ENCODE data around the gene INHBC.

The INHBC gene

DNA sequence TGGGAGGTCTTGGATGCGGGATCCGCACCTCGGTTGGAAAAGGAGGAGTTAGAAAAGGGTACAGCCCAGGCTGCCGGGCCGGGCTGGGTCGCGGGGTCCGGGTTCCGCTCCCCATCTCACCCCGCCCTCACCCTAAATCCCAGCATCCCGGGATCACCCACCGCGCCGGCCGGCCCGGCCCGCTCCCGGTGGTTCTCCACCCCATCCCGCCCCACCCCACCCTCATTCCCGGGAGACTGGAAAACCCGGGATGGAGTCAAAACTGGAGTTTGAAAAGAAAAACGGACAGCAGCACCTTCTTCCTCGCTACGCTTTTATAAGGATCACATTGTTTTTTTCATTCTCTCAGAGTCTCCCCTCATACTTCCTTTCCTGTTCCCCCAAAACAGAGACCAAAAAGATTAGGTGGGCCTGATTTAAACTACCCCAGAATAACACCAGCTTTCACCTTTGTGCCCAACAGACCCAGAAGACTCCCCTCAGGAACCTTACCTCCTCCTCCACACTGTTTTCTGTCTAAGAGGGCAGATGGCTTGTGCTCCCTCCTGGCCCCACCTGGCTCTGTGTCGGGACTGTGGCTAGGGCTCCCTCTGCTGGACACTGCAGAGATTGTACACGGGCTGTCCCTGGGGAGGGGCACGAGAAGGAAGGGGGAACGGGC is 27.8 kb downstream of the INHBC start (continued):
- TF ChIP-seq, protein P1, sequence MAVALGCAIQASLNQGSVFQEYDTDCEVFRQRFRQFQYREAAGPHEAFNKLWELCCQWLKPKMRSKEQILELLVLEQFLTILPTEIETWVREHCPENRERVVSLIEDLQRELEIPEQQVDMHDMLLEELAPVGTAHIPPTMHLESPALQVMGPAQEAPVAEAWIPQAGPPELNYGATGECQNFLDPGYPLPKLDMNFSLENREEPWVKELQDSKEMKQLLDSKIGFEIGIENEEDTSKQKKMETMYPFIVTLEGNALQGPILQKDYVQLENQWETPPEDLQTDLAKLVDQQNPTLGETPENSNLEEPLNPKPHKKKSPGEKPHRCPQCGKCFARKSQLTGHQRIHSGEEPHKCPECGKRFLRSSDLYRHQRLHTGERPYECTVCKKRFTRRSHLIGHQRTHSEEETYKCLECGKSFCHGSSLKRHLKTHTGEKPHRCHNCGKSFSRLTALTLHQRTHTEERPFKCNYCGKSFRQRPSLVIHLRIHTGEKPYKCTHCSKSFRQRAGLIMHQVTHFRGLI (tag by site-specific recombination; IDR thresholded peaks at IDR 0.05): peak; percentile 57; the same call in 1 of the 2 replicates
- peak; percentile 91 for TF ChIP-seq KLF8 (tag by site-specific recombination; IDR thresholded peaks at IDR 0.05)
- no peak for TF ChIP-seq ZNF514 (tag by site-specific recombination; IDR thresholded peaks at IDR 0.05)
- TF ChIP-seq, protein P2, sequence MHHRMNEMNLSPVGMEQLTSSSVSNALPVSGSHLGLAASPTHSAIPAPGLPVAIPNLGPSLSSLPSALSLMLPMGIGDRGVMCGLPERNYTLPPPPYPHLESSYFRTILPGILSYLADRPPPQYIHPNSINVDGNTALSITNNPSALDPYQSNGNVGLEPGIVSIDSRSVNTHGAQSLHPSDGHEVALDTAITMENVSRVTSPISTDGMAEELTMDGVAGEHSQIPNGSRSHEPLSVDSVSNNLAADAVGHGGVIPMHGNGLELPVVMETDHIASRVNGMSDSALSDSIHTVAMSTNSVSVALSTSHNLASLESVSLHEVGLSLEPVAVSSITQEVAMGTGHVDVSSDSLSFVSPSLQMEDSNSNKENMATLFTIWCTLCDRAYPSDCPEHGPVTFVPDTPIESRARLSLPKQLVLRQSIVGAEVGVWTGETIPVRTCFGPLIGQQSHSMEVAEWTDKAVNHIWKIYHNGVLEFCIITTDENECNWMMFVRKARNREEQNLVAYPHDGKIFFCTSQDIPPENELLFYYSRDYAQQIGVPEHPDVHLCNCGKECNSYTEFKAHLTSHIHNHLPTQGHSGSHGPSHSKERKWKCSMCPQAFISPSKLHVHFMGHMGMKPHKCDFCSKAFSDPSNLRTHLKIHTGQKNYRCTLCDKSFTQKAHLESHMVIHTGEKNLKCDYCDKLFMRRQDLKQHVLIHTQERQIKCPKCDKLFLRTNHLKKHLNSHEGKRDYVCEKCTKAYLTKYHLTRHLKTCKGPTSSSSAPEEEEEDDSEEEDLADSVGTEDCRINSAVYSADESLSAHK (tag by site-specific recombination; IDR thresholded peaks at IDR 0.05): no peak
- TF ChIP-seq ZNF24 (tag by site-specific recombination; IDR thresholded peaks at IDR 0.05): peak; percentile 86
- TF ChIP-seq ZNF529 (tag by site-specific recombination; IDR thresholded peaks at IDR 0.05; ENCODE audit: insufficient replicate concordance): no peak
- peak; percentile 77 for TF ChIP-seq SP2 (tag by site-specific recombination; IDR thresholded peaks at IDR 0.05)
- no peak for TF ChIP-seq TCF7L2 (IDR thresholded peaks at IDR 0.05; ENCODE audit: borderline replicate concordance, low read depth, low read length)
- peak; percentile 90 for TF ChIP-seq ZBTB17 (tag by site-specific recombination; IDR thresholded peaks at IDR 0.05)
- no peak for TF ChIP-seq ZNF311 (tag by site-specific recombination; IDR thresholded peaks at IDR 0.05; ENCODE audit: borderline replicate concordance)
- peak; percentile 73 for TF ChIP-seq ZNF629 (tag by site-specific recombination; IDR thresholded peaks at IDR 0.05)
- TF ChIP-seq ZNF747 (tag by site-specific recombination; IDR thresholded peaks at IDR 0.05): no peak
- peak; percentile 99 for TF ChIP-seq ZFP69B (tag by site-specific recombination; IDR thresholded peaks at IDR 0.05)
- TF ChIP-seq SETDB1 (IDR thresholded peaks at IDR 0.05; ENCODE audit: insufficient read length, low read length): no peak
- peak; percentile 72; the same call in 1 of the 2 replicates for TF ChIP-seq ZNF561 (tag by site-specific recombination; IDR thresholded peaks at IDR 0.05; ENCODE audit: borderline replicate concordance)
- TF ChIP-seq HOXA7 (CRISPR knock-in tag; IDR thresholded peaks at IDR 0.05; ENCODE audit: borderline replicate concordance): no peak
- TF ChIP-seq WT1 (tag by site-specific recombination; IDR thresholded peaks at IDR 0.05): no peak
- TF ChIP-seq, protein P3, sequence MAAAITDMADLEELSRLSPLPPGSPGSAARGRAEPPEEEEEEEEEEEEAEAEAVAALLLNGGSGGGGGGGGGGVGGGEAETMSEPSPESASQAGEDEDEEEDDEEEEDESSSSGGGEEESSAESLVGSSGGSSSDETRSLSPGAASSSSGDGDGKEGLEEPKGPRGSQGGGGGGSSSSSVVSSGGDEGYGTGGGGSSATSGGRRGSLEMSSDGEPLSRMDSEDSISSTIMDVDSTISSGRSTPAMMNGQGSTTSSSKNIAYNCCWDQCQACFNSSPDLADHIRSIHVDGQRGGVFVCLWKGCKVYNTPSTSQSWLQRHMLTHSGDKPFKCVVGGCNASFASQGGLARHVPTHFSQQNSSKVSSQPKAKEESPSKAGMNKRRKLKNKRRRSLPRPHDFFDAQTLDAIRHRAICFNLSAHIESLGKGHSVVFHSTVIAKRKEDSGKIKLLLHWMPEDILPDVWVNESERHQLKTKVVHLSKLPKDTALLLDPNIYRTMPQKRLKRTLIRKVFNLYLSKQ (tag by site-specific recombination; IDR thresholded peaks at IDR 0.05; ENCODE audit: borderline replicate concordance): no peak
- TF ChIP-seq, protein P4, sequence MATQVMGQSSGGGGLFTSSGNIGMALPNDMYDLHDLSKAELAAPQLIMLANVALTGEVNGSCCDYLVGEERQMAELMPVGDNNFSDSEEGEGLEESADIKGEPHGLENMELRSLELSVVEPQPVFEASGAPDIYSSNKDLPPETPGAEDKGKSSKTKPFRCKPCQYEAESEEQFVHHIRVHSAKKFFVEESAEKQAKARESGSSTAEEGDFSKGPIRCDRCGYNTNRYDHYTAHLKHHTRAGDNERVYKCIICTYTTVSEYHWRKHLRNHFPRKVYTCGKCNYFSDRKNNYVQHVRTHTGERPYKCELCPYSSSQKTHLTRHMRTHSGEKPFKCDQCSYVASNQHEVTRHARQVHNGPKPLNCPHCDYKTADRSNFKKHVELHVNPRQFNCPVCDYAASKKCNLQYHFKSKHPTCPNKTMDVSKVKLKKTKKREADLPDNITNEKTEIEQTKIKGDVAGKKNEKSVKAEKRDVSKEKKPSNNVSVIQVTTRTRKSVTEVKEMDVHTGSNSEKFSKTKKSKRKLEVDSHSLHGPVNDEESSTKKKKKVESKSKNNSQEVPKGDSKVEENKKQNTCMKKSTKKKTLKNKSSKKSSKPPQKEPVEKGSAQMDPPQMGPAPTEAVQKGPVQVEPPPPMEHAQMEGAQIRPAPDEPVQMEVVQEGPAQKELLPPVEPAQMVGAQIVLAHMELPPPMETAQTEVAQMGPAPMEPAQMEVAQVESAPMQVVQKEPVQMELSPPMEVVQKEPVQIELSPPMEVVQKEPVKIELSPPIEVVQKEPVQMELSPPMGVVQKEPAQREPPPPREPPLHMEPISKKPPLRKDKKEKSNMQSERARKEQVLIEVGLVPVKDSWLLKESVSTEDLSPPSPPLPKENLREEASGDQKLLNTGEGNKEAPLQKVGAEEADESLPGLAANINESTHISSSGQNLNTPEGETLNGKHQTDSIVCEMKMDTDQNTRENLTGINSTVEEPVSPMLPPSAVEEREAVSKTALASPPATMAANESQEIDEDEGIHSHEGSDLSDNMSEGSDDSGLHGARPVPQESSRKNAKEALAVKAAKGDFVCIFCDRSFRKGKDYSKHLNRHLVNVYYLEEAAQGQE (tag by site-specific recombination; IDR thresholded peaks at IDR 0.05): peak; percentile 82
- TF ChIP-seq, protein P5, sequence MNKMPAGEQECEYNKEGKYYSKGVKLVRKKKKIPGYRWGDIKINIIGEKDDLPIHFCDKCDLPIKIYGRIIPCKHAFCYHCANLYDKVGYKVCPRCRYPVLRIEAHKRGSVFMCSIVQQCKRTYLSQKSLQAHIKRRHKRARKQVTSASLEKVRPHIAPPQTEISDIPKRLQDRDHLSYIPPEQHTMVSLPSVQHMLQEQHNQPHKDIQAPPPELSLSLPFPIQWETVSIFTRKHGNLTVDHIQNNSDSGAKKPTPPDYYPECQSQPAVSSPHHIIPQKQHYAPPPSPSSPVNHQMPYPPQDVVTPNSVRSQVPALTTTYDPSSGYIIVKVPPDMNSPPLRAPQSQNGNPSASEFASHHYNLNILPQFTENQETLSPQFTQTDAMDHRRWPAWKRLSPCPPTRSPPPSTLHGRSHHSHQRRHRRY (tag by site-specific recombination; IDR thresholded peaks at IDR 0.05): no peak
- no peak for TF ChIP-seq ZNF433 (tag by site-specific recombination; IDR thresholded peaks at IDR 0.05; ENCODE audit: low read depth)
- TF ChIP-seq ZNF548 (tag by site-specific recombination; IDR thresholded peaks at IDR 0.05): no peak
- TF ChIP-seq ZBTB1 (tag by site-specific recombination; IDR thresholded peaks at IDR 0.05): no peak
- TF ChIP-seq, protein P6, sequence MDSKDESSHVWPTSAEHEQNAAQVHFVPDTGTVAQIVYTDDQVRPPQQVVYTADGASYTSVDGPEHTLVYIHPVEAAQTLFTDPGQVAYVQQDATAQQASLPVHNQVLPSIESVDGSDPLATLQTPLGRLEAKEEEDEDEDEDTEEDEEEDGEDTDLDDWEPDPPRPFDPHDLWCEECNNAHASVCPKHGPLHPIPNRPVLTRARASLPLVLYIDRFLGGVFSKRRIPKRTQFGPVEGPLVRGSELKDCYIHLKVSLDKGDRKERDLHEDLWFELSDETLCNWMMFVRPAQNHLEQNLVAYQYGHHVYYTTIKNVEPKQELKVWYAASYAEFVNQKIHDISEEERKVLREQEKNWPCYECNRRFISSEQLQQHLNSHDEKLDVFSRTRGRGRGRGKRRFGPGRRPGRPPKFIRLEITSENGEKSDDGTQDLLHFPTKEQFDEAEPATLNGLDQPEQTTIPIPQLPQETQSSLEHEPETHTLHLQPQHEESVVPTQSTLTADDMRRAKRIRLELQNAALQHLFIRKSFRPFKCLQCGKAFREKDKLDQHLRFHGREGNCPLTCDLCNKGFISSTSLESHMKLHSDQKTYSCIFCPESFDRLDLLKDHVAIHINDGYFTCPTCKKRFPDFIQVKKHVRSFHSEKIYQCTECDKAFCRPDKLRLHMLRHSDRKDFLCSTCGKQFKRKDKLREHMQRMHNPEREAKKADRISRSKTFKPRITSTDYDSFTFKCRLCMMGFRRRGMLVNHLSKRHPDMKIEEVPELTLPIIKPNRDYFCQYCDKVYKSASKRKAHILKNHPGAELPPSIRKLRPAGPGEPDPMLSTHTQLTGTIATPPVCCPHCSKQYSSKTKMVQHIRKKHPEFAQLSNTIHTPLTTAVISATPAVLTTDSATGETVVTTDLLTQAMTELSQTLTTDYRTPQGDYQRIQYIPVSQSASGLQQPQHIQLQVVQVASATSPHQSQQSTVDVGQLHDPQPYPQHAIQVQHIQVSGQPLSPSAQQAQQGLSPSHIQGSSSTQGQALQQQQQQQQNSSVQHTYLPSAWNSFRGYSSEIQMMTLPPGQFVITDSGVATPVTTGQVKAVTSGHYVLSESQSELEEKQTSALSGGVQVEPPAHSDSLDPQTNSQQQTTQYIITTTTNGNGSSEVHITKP (tag by site-specific recombination; IDR thresholded peaks at IDR 0.05): peak; percentile 90
- TF ChIP-seq ZNF621 (tag by site-specific recombination; IDR thresholded peaks at IDR 0.05): no peak
- no peak for TF ChIP-seq ZNF777 (tag by site-specific recombination; IDR thresholded peaks at IDR 0.05; ENCODE audit: borderline replicate concordance)
